ENCODE data around the gene ACAT1. TPM values are rescaled to one million over a fixed set of nuclear protein-coding genes. Genes with fewer than 3 reads are reported as not detected.

ACAT1 gene
- total RNA-seq, result 1,000 to 10,000 TPM in 2 of 6 experiments, 100 to 1,000 TPM in 4; 357 to 1,180 (median 459) TPM
- long read RNA-seq, transcript ACAT1-201 (12 exons, 1,761 nt), result major isoform, 248 of 294 reads
- long read RNA-seq, partial matches to known transcripts, result 35 of 294 reads
- long read RNA-seq, other reads (novel, unspliced or antisense), result 9 of 294 reads

DNA sequence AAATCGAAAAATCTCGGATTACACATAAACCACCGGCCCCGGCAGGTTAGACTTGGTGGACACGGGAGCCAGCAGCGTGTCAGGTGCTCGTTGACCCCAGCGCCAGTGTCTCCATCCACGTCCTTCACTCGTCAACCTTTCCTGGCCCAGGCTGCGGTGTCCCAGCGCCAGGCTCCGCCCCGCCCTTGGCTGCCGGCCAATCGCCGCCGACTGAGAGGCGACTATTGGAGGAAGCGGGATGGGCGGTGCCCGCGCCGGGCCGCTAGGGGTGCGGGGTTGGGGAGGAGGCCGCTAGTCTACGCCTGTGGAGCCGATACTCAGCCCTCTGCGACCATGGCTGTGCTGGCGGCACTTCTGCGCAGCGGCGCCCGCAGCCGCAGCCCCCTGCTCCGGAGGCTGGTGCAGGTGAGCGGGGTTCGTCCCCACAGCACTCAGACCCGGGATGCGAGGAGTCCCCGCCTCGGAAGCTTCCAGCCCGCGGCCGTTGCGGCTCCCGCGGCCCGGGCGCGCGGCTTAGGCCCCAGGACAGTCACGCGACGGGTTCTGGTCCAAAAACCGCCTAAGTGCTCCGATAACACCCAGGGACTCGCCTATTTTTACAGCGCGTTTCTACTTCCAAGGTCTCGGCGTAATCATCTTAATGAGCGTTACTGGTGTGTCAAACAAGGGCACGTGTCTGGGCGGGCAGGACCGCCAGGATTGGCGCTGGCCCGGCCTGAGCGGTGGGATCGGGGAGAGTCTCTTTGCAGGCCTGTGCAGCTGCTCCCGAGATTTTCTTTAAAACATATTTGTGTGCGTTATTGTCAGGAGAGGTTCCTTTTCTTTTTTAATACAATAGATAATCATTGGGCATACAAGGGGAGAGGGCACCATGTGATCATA, at the start of gene ACAT1:
Gene ACAT1 (plus strand): TSS at position 294 of the 882 bp plus-strand sequence. CDS start 40 bp downstream, at position 334.
- no peaks in the 10 kb centered on the region for H3K9me3 ChIP-seq
- H3K4me3 ChIP-seq, result peak within 1 kb of the TSS; percentile 76 to 91 (median 86)
- WGBS (ENCODE audit: insufficient coverage, low coverage, low lambda C conversion rate, missing lambda C conversion rate), result 0% methylated on average over 10 of the region's 73 CpGs
- DNase-seq (peak; percentile 99 to 100 (median 100)), ATAC-seq (peak; percentile 80 to 95 (median 86))
- no peaks in the 10 kb centered on the region for H3K27me3 ChIP-seq
- peak; percentile 99 for TF ChIP-seq POLR2A (IDR thresholded peaks at IDR 0.05)
- TF ChIP-seq, protein P1, sequence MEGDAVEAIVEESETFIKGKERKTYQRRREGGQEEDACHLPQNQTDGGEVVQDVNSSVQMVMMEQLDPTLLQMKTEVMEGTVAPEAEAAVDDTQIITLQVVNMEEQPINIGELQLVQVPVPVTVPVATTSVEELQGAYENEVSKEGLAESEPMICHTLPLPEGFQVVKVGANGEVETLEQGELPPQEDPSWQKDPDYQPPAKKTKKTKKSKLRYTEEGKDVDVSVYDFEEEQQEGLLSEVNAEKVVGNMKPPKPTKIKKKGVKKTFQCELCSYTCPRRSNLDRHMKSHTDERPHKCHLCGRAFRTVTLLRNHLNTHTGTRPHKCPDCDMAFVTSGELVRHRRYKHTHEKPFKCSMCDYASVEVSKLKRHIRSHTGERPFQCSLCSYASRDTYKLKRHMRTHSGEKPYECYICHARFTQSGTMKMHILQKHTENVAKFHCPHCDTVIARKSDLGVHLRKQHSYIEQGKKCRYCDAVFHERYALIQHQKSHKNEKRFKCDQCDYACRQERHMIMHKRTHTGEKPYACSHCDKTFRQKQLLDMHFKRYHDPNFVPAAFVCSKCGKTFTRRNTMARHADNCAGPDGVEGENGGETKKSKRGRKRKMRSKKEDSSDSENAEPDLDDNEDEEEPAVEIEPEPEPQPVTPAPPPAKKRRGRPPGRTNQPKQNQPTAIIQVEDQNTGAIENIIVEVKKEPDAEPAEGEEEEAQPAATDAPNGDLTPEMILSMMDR (IDR thresholded peaks at IDR 0.05), result peak in 3 of 4 donors; percentile 17 to 64 (median 36)
- H3K36me3 ChIP-seq, result no peaks in the 10 kb centered on the region
- H3K27ac ChIP-seq, result peak within 1 kb of the TSS; percentile 95 to 99 (median 99)
- intact Hi-C loops (cut with DNase I), result no loop called here
- H3K4me1 ChIP-seq, result peaks cover 0 to 30% (median 9%) of the 10 kb centered on the region in 4 donors

DNA sequence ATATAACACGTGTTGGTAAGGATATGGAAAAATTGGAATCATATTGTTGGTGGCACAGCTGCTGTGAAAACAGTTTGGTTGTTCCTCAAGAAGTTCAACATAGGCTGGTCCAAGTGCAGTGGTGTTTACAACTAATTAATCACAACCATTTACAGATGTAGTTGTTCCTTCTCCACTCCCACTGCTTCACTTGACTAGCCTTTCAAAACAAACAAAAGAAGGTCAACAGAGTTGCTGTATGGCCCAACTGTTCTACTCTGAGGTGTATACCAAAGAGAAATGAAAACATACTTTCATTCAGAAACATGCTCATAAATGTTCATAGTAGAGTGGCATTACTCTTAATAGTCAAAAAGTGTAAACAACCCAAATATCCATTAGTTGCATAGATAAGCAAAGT, 36.6 kb upstream of the ACAT1 start:
- ATAC-seq, result peak in 2 of 4 donors; percentile 19 to 51
- Histone ChIP-seq H3K9me3 (no peaks in the 10 kb centered on the region), H3K27ac (no peak overlapping the region), H3K4me1 (no peaks in the 10 kb centered on the region), H3K4me3 (no peak overlapping the region), H3K36me3 (peaks cover 0 to 2% (median 0%) of the 10 kb centered on the region in 4 donors), H3K27me3 (no peaks in the 10 kb centered on the region)
- DNase-seq, result no peak
- WGBS (ENCODE audit: insufficient coverage, low coverage, low lambda C conversion rate, missing lambda C conversion rate), result 100% methylated on average over 1 of the region's 1 CpG
- intact Hi-C loops (cut with DNase I), result no loop called here
- TF ChIP-seq, protein P1 (IDR thresholded peaks at IDR 0.05), result no peak
- TF ChIP-seq POLR2A (IDR thresholded peaks at IDR 0.05), result no peak

DNA sequence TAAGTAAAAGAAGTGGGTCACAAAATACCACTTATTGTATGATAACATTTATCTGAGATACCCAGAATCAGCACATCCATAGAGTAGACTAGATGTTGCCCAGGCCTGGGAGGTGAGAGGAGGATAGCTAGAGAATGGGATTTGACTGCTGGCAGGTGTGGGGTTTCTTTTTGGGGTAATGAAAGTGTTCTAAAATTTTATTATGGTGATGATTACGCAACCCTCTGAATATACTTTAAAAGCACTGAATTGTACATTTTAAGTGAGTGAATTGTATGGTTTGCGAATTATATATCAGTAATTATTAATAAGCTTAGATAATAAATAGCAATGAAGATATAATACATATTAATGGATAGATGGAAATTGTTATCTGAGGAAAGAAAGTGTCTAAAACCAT, 35.7 kb upstream of the ACAT1 start:
- H3K4me1 ChIP-seq, result no peaks in the 10 kb centered on the region
- no peak overlapping the region for H3K4me3 ChIP-seq
- ATAC-seq (no peak), DNase-seq (no peak)
- no peak overlapping the region for H3K27ac ChIP-seq
- intact Hi-C loops (cut with DNase I), result no loop called here
- no peaks in the 10 kb centered on the region for H3K27me3 ChIP-seq
- 100% methylated on average over 2 of the region's 2 CpGs for WGBS (ENCODE audit: insufficient coverage, low coverage, low lambda C conversion rate, missing lambda C conversion rate)
- no peaks in the 10 kb centered on the region for H3K9me3 ChIP-seq
- H3K36me3 ChIP-seq, result peaks cover 0 to 2% (median 0%) of the 10 kb centered on the region in 4 donors
- TF ChIP-seq, protein P1 (IDR thresholded peaks at IDR 0.05), result no peak
- no peak for TF ChIP-seq POLR2A (IDR thresholded peaks at IDR 0.05)

DNA sequence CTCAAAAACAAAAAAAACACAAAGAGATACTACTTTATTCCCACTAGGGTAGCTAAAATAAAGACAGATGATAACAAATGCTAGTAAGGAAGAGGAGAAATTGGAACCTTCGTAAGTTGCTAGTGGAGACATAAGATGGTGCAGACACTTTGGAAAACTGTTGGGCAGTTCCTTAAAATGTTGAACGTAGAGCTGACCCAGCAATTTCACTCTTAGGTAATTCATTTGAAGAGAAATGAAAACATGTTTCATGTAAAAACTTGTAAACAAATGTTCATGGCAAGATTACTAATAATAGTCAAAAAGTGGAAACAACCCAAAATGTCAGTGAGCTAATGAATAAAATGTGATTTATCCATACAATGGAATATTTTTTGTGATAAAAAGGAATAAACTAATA, 29.2 kb upstream of the ACAT1 start:
- WGBS (ENCODE audit: insufficient coverage, low coverage, low lambda C conversion rate, missing lambda C conversion rate), result 42% methylated on average over 2 of the region's 2 CpGs
- Histone ChIP-seq H3K4me3 (no peak overlapping the region), H3K27me3 (no peaks in the 10 kb centered on the region), H3K4me1 (no peaks in the 10 kb centered on the region), H3K9me3 (no peaks in the 10 kb centered on the region), H3K27ac (no peak overlapping the region), H3K36me3 (peaks cover 0 to 16% (median 7%) of the 10 kb centered on the region in 4 donors)
- ATAC-seq (no peak), DNase-seq (no peak)
- TF ChIP-seq POLR2A (IDR thresholded peaks at IDR 0.05), result no peak
- TF ChIP-seq, protein P1 (IDR thresholded peaks at IDR 0.05), result no peak
- intact Hi-C loops (cut with DNase I), result no loop called here
